ENCODE results near the gene BBLN.
"Not testable (repeated sequence)": the region's sequence is repeated elsewhere in the genome, so short reads cannot be mapped to it uniquely, and the experiment has no call there.

The BBLN gene

GRCh38 chr9:128163523-128164306 lies 3.6 kb downstream of the BBLN start:
- DNase-seq (ENCODE audit: low spot score) = no peak

GRCh38 chr9:128164307-128164885 lies 4.3 kb downstream of the BBLN start:
- no peak for DNase-seq (ENCODE audit: low spot score)

GRCh38 chr9:128166169-128166568 lies 6.1 kb downstream of the BBLN start:
- no peak for DNase-seq (ENCODE audit: low spot score)

- DNase-seq (ENCODE audit: low spot score) = no peak
These were observed 7.1 kb downstream of the BBLN start for GRCh38 chr9:128167209-128167608.

- no peak for DNase-seq (ENCODE audit: low spot score)
These were observed 8.8 kb downstream of the BBLN start for GRCh38 chr9:128168731-128169308.

GRCh38 chr9:128169492-128169891 lies 9.4 kb downstream of the BBLN start:
- DNase-seq (ENCODE audit: low spot score) = no peak

- no peak for DNase-seq (ENCODE audit: low spot score)
These were observed 9.9 kb downstream of the BBLN start for GRCh38 chr9:128169925-128170324.

GRCh38 chr9:128174062-128174461 lies 14.0 kb downstream of the BBLN start:
- DNase-seq (ENCODE audit: low spot score) = no peak

- no peak for DNase-seq (ENCODE audit: low spot score)
These were observed 15.1 kb downstream of the BBLN start for GRCh38 chr9:128175102-128175563.

- DNase-seq (ENCODE audit: low spot score) = no peak
These were observed 15.7 kb downstream of the BBLN start for GRCh38 chr9:128175726-128176125.

GRCh38 chr9:128178806-128179431 lies 18.9 kb downstream of the BBLN start:
- DNase-seq (ENCODE audit: low spot score) = no peak

- no peak for DNase-seq (ENCODE audit: low spot score)
These were observed 19.9 kb downstream of the BBLN start for GRCh38 chr9:128180001-128180400.

GRCh38 chr9:128180447-128180846 lies 20.4 kb downstream of the BBLN start:
- no peak for DNase-seq (ENCODE audit: low spot score)

GRCh38 chr9:128181480-128181879 lies 21.4 kb downstream of the BBLN start:
- not testable (repeated sequence) for DNase-seq (ENCODE audit: low spot score)

- no peak for DNase-seq (ENCODE audit: low spot score)
These were observed 23.0 kb downstream of the BBLN start for GRCh38 chr9:128182893-128183588.

- DNase-seq (ENCODE audit: low spot score) = no peak
These were observed 26.2 kb downstream of the BBLN start for GRCh38 chr9:128185979-128186965.

- no peak for DNase-seq (ENCODE audit: low spot score)
These were observed 27.3 kb downstream of the BBLN start for GRCh38 chr9:128187361-128187760.

GRCh38 chr9:128188209-128188608 lies 28.1 kb downstream of the BBLN start:
- no peak for DNase-seq (ENCODE audit: low spot score)

- no peak for DNase-seq (ENCODE audit: low spot score)
These were observed 29.9 kb downstream of the BBLN start for GRCh38 chr9:128190013-128190412.

- no peak for DNase-seq (ENCODE audit: low spot score)
These were observed 30.7 kb downstream of the BBLN start for GRCh38 chr9:128190516-128191405.

Data from SW480 (cell line).